BJ (cell line): ENCODE results near the gene MYO1A. TPM values are rescaled to one million over a fixed set of nuclear protein-coding genes. Genes with fewer than 3 reads are reported as not detected.

Experiments
- CTCF ChIA-PET: fragments of 350-600 bp; formaldehyde crosslinking; extraction: SDS; loops from one replicate; lab custom pipeline; 2021; ENCODE audit warnings: antibody characterized with exemption, inconsistent platforms; lab: Yijun Ruan, JAX
- POLR2A ChIA-PET: fragments of 300-600 bp; sonication (Branson Sonifier 250); formaldehyde crosslinking; extraction: SDS; loops from one replicate; lab custom pipeline; 2021; ENCODE audit warnings: antibody characterized with exemption; lab: Charles Lee
- DNase-seq: peaks from one replicate; pipeline ENCODE4 v3.0.0-alpha.2; 2011; ENCODE audit warnings: low read depth
- H3K27me3 ChIP-seq: 2 replicates; pipeline ENCODE4 v1.6.0; 2011; ENCODE audit warnings: low read length; ENCODE audit not compliant: control insufficient read depth, insufficient read depth
- H3K36me3 ChIP-seq: 2 replicates; pipeline ENCODE4 v1.5.1; 2011; ENCODE audit warnings: low read length; ENCODE audit not compliant: control insufficient read depth, insufficient read depth
- H3K4me3 ChIP-seq: 2 replicates; pipeline ENCODE4 v1.5.1; 2011; ENCODE audit warnings: low read depth, mild to moderate bottlenecking, control low read depth, low read length
- polyA plus RNA-seq: library from polyadenylated mRNA; depleted of rRNA; stranded (reverse); fragments of >200 nt; gene quantifications from 2 replicates; pipeline ENCODE4 v1.2.3, GENCODE V29; 2011
- TF ChIP-seq, protein P1 (sequence below): IDR thresholded peaks from 2 replicates; pipeline ENCODE4 v1.5.1; 2011; ENCODE audit warnings: low read depth, mild to moderate bottlenecking, control low read depth, inconsistent platforms, low read length, moderate library complexity; ENCODE audit not compliant: insufficient read depth

The MYO1A gene
- polyA plus RNA-seq, 1 experiment: 0.15 TPM

DNA sequence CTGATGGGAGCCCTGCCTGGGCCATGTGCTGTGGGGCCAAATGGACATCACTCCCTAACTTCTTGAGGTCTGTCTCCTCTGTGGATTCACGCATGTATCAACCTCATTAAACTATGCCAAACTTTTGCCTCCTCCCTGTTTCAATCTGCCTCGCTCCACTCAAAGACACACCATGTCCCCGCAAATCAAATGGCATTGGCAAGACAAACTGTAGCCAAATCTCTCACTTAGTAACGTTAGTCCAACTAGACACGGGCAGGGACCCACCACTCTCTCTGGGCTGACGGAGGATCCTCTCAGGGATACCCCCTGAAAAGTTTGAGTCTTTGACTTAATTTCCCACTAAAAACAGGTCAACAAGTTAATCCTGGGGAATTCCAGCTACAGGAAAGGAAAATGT lies 51.6 kb downstream of the MYO1A start:
- Histone ChIP-seq H3K36me3 (peaks cover 10% of the 10 kb centered on the region), H3K4me3 (no peak overlapping the region), H3K27me3 (no peaks in the 10 kb centered on the region)
- DNase-seq: no peak
- CTCF ChIA-PET: interaction anchor here (0.6 to 11.4 kb wide), 5 partner anchors 10 to 253 kb away, joined by 3 to 220 read pairs (median 5); partner anchors contain the start of gene HSD17B6
- TF ChIP-seq, protein P1, sequence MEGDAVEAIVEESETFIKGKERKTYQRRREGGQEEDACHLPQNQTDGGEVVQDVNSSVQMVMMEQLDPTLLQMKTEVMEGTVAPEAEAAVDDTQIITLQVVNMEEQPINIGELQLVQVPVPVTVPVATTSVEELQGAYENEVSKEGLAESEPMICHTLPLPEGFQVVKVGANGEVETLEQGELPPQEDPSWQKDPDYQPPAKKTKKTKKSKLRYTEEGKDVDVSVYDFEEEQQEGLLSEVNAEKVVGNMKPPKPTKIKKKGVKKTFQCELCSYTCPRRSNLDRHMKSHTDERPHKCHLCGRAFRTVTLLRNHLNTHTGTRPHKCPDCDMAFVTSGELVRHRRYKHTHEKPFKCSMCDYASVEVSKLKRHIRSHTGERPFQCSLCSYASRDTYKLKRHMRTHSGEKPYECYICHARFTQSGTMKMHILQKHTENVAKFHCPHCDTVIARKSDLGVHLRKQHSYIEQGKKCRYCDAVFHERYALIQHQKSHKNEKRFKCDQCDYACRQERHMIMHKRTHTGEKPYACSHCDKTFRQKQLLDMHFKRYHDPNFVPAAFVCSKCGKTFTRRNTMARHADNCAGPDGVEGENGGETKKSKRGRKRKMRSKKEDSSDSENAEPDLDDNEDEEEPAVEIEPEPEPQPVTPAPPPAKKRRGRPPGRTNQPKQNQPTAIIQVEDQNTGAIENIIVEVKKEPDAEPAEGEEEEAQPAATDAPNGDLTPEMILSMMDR: no peak
- POLR2A ChIA-PET: no interaction called here

DNA sequence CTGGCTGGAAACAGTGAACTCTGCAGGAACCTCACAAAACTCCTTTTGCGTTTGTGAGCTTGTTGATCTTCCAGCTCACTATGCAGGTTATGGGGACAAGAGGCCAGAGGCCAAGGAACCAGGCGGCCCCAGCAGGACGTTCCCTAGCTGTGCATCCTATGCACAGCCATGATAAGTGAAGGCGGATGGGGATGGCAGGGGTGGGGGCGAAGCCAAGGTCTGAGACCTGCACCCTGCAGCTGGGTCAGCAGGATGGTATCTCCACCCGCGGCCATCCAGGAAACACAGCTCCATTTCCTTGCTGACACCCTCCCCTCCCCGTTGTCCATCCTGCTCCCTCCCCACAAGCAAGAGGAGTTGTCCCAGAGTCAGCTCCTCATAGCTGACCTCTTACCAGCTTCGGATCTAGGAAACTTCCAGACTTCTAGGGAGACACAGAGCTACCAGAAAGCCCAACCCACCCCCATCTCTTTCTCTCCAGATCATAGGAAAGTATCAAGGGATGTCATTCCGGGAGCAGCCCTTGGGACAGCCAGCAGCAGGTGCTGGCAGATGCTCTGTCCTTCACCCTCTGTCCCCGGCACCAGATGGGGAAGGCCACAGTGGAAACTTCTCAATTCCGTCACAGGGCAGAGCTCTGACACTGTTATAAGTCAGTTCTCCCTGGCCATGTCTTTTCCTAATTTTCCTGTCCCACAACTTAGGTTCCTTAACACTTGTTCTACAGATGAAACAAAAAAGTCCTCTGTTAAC lies 53.0 kb downstream of the MYO1A start:
- Histone ChIP-seq H3K27me3 (no peaks in the 10 kb centered on the region), H3K4me3 (no peak overlapping the region), H3K36me3 (peaks cover under 1% of the 10 kb centered on the region; the same call in 1 of the 2 replicates)
- no peak for DNase-seq
- POLR2A ChIA-PET: no interaction called here
- CTCF ChIA-PET: interaction anchor here (1.0 to 11.4 kb wide), 3 partner anchors 9 to 237 kb away, joined by 4 to 220 read pairs (median 56); partner anchors contain the start of genes HSD17B6 and ZBTB39
- TF ChIP-seq, protein P1: no peak

DNA sequence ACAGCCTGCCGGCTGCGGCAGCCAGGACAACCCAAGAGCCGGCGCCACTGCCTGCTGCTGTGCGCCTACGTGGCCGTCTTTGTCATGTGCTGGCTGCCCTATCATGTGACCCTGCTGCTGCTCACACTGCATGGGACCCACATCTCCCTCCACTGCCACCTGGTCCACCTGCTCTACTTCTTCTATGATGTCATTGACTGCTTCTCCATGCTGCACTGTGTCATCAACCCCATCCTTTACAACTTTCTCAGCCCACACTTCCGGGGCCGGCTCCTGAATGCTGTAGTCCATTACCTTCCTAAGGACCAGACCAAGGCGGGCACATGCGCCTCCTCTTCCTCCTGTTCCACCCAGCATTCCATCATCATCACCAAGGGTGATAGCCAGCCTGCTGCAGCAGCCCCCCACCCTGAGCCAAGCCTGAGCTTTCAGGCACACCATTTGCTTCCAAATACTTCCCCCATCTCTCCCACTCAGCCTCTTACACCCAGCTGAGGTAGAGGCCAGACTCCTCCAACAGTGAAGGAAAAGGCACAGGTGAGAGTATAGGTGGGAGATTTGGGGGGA lies 53.9 kb downstream of the MYO1A start:
- CTCF ChIA-PET: interaction anchor here (0.6 to 11.4 kb wide), 5 partner anchors 8 to 511 kb away, joined by 3 to 220 read pairs (median 4); partner anchors contain the start of genes HSD17B6 and ZBTB39

DNA sequence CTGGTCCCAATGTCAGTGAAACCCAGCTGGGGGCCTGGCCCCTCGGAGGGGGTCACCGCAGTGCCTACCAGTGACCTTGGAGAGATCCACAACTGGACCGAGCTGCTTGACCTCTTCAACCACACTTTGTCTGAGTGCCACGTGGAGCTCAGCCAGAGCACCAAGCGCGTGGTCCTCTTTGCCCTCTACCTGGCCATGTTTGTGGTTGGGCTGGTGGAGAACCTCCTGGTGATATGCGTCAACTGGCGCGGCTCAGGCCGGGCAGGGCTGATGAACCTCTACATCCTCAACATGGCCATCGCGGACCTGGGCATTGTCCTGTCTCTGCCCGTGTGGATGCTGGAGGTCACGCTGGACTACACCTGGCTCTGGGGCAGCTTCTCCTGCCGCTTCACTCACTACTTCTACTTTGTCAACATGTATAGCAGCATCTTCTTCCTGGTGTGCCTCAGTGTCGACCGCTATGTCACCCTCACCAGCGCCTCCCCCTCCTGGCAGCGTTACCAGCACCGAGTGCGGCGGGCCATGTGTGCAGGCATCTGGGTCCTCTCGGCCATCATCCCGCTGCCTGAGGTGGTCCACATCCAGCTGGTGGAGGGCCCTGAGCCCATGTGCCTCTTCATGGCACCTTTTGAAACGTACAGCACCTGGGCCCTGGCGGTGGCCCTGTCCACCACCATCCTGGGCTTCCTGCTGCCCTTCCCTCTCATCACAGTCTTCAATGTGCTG lies 54.6 kb downstream of the MYO1A start:
- ChIA-PET POLR2A (no interaction called here), CTCF (interaction anchor here (0.6 to 11.4 kb wide), 6 partner anchors 8 to 510 kb away, joined by 3 to 220 read pairs (median 4); partner anchors contain the start of genes HSD17B6 and ZBTB39)
- no peak for DNase-seq
- Histone ChIP-seq H3K4me3 (no peak overlapping the region), H3K36me3 (no peaks in the 10 kb centered on the region), H3K27me3 (no peaks in the 10 kb centered on the region)
- TF ChIP-seq, protein P1: no peak

More for the DNA sequence above, 53.9 kb downstream of the MYO1A start:
- H3K36me3 ChIP-seq: no peaks in the 10 kb centered on the region
- H3K4me3 ChIP-seq: no peak overlapping the region
- POLR2A ChIA-PET: no interaction called here
- H3K27me3 ChIP-seq: no peaks in the 10 kb centered on the region
- TF ChIP-seq, protein P1: no peak
- no peak for DNase-seq
